G401 (cell line): Measurements from ENCODE around the gene MTCH2. TPM values are rescaled to one million over a fixed set of nuclear protein-coding genes. Genes with fewer than 3 reads are reported as not detected.
"Not testable (repeated sequence)": the region's sequence is repeated elsewhere in the genome, so short reads cannot be mapped to it uniquely, and the experiment has no call there.

Source experiments
- DNase-seq: peaks from one replicate; pipeline ENCODE4 v3.0.0-alpha.2; 2015; ENCODE audit warnings: low spot score
- in situ Hi-C: cut with HindIII; loops from 2 replicates; pipeline ENCODE4 v1.10.0; 2016; ENCODE audit warnings: low sequenced_read_pairs, mixed read lengths
- total RNA-seq: library from RNA; depleted of rRNA; stranded (reverse); fragments of >200 nt; shearing (Covaris generic); gene quantifications from 2 replicates; pipeline ENCODE4 v1.2.3, GENCODE V29; 2014

MTCH2 gene
- total RNA-seq, 1 experiment from 2014 or later = 33.2 TPM

- no peak for DNase-seq
- in situ Hi-C loops = no loop called here
These were observed 3.1 kb upstream of the MTCH2 start for GRCh38 chr11:47645500-47645899.

GRCh38 chr11:47641600-47642098 lies 710 bp downstream of the MTCH2 start:
- in situ Hi-C loops = no loop called here
- peak; percentile 55 for DNase-seq

GRCh38 chr11:47640506-47640905 lies 1.9 kb downstream of the MTCH2 start:
- in situ Hi-C loops = not testable (repeated sequence)
- DNase-seq = peak; percentile 27

- in situ Hi-C loops, DNase-seq: not testable (repeated sequence)
These were observed 6.0 kb downstream of the MTCH2 start for GRCh38 chr11:47636331-47636730.

GRCh38 chr11:47631473-47631872 lies 10.9 kb downstream of the MTCH2 start:
- DNase-seq = no peak
- in situ Hi-C loops = no loop called here

- in situ Hi-C loops = no loop called here
- DNase-seq = no peak
These were observed 14.3 kb downstream of the MTCH2 start for GRCh38 chr11:47628026-47628425.

GRCh38 chr11:47626234-47626633 lies 16.1 kb downstream of the MTCH2 start:
- in situ Hi-C loops = no loop called here

GRCh38 chr11:47620836-47621378 lies 21.5 kb downstream of the MTCH2 start:
- in situ Hi-C loops = no loop called here
- no peak for DNase-seq

More at GRCh38 chr11:47626234-47626633, 16.1 kb downstream of the MTCH2 start:
- no peak for DNase-seq

GRCh38 chr11:47617417-47617809 lies 24.9 kb downstream of the MTCH2 start:
- in situ Hi-C loops = no loop called here
- no peak for DNase-seq

GRCh38 chr11:47616726-47617416 lies 25.5 kb downstream of the MTCH2 start:
- in situ Hi-C loops = no loop called here

GRCh38 chr11:47615249-47615648 lies 27.1 kb downstream of the MTCH2 start:
- no peak for DNase-seq
- in situ Hi-C loops = no loop called here

More at GRCh38 chr11:47616726-47617416, 25.5 kb downstream of the MTCH2 start:
- peak; percentile 85 for DNase-seq

GRCh38 chr11:47611348-47611794 lies 31.0 kb downstream of the MTCH2 start:
- DNase-seq = no peak
- in situ Hi-C loops = no loop called here

GRCh38 chr11:47609675-47610074 lies 32.7 kb downstream of the MTCH2 start:
- in situ Hi-C loops = no loop called here
- no peak for DNase-seq

- in situ Hi-C loops = no loop called here
- peak; percentile 67 for DNase-seq
These were observed 35.0 kb downstream of the MTCH2 start for GRCh38 chr11:47607380-47607779.

GRCh38 chr11:47606731-47607130 lies 35.6 kb downstream of the MTCH2 start:
- no peak for DNase-seq
- in situ Hi-C loops = no loop called here

GRCh38 chr11:47605921-47606320 lies 36.4 kb downstream of the MTCH2 start:
- no peak for DNase-seq
- in situ Hi-C loops = no loop called here

- in situ Hi-C loops = no loop called here
These were observed 39.1 kb downstream of the MTCH2 start for GRCh38 chr11:47603295-47603694.

GRCh38 chr11:47599902-47600301 lies 42.5 kb downstream of the MTCH2 start:
- no peak for DNase-seq
- in situ Hi-C loops = no loop called here

More at GRCh38 chr11:47603295-47603694, 39.1 kb downstream of the MTCH2 start:
- no peak for DNase-seq

- no peak for DNase-seq
- in situ Hi-C loops = no loop called here
These were observed 46.4 kb downstream of the MTCH2 start for GRCh38 chr11:47595967-47596366.

- in situ Hi-C loops = no loop called here
- peak; percentile 36 for DNase-seq
These were observed 47.3 kb downstream of the MTCH2 start for GRCh38 chr11:47595029-47595428.
